NT2/D1 (cell line): ENCODE data around the gene AHRR.

Experiments used
- DNase-seq: peaks from one replicate; pipeline ENCODE4 v3.0.0-alpha.2; 2011; ENCODE audit warnings: low read depth, low spot score
- H3K27me3 ChIP-seq: 2 replicates; pipeline ENCODE4 v1.6.0; 2011; ENCODE audit warnings: mild to moderate bottlenecking; ENCODE audit not compliant: insufficient read length, insufficient read depth
- H3K36me3 ChIP-seq: 2 replicates; pipeline ENCODE4 v1.6.1; 2011; ENCODE audit warnings: mild to moderate bottlenecking, low read length, mixed read lengths; ENCODE audit not compliant: insufficient read depth, insufficient read length
- H3K4me1 ChIP-seq: 2 replicates; pipeline ENCODE4 v1.5.1; 2011; ENCODE audit not compliant: insufficient read depth, insufficient read length
- H3K4me3 ChIP-seq: 2 replicates; pipeline ENCODE4 v1.5.1; 2011; ENCODE audit warnings: low read depth; ENCODE audit not compliant: insufficient read length
- H3K9ac ChIP-seq: 2 replicates; pipeline ENCODE4 v1.6.0; 2011; ENCODE audit warnings: low read depth; ENCODE audit not compliant: insufficient read length
- H3K9me3 ChIP-seq: 2 replicates; pipeline ENCODE4 v1.5.1; 2011; ENCODE audit warnings: mild to moderate bottlenecking, low read length; ENCODE audit not compliant: insufficient read depth
- SUZ12 ChIP-seq: IDR thresholded peaks from 2 replicates; pipeline ENCODE4 v1.6.1; 2011; ENCODE audit not compliant: insufficient read length, insufficient read depth; ENCODE audit errors: extremely low read depth
- YY1 ChIP-seq: IDR thresholded peaks from 2 replicates; pipeline ENCODE4 v1.6.1; 2011; ENCODE audit not compliant: insufficient read length, insufficient read depth
- ZNF274 ChIP-seq: IDR thresholded peaks from 2 replicates; pipeline ENCODE4 v1.6.1; 2011; ENCODE audit warnings: mild to moderate bottlenecking, low read depth, low read length

AHRR gene

GRCh38 chr5:342501-343460, 21.3 kb downstream of the AHRR start:
- TF ChIP-seq ZNF274 (no peak), YY1 (no peak), SUZ12 (no peak)
- Histone ChIP-seq H3K4me1 (peaks cover 2% of the 10 kb centered on the region), H3K4me3 (no peak overlapping the region), H3K36me3 (no peaks in the 10 kb centered on the region), H3K27me3 (no peaks in the 10 kb centered on the region), H3K9ac (no peak overlapping the region), H3K9me3 (no peaks in the 10 kb centered on the region)
- DNase-seq = no peak

- Histone ChIP-seq H3K4me1 (peaks cover 2% of the 10 kb centered on the region), H3K36me3 (no peaks in the 10 kb centered on the region), H3K27me3 (no peaks in the 10 kb centered on the region), H3K9me3 (no peaks in the 10 kb centered on the region), H3K9ac (peak overlapping the region; percentile 44), H3K4me3 (peak overlapping the region; percentile 18)
- TF ChIP-seq SUZ12 (no peak), ZNF274 (no peak), YY1 (no peak)
- DNase-seq = no peak
Measured at GRCh38 chr5:343461-344401, 22.2 kb downstream of the AHRR start.

GRCh38 chr5:344668-345067, 23.2 kb downstream of the AHRR start:
- DNase-seq = no peak
- no peak overlapping the region for H3K9ac ChIP-seq
- H3K36me3 ChIP-seq = no peaks in the 10 kb centered on the region
- no peaks in the 10 kb centered on the region for H3K9me3 ChIP-seq
- peaks cover 2% of the 10 kb centered on the region for H3K4me1 ChIP-seq
- H3K4me3 ChIP-seq = no peak overlapping the region
- TF ChIP-seq ZNF274 (no peak), YY1 (no peak), SUZ12 (no peak)
- no peaks in the 10 kb centered on the region for H3K27me3 ChIP-seq

- Histone ChIP-seq H3K9ac (no peak overlapping the region), H3K36me3 (no peaks in the 10 kb centered on the region), H3K4me1 (peaks cover 2% of the 10 kb centered on the region), H3K4me3 (no peak overlapping the region), H3K27me3 (no peaks in the 10 kb centered on the region), H3K9me3 (no peaks in the 10 kb centered on the region)
- DNase-seq = no peak
- TF ChIP-seq YY1 (no peak), ZNF274 (no peak), SUZ12 (no peak)
Measured at GRCh38 chr5:345404-346195, 24.1 kb downstream of the AHRR start.

GRCh38 chr5:346229-346935, 24.9 kb downstream of the AHRR start:
- Histone ChIP-seq H3K27me3 (no peaks in the 10 kb centered on the region), H3K36me3 (no peaks in the 10 kb centered on the region), H3K4me1 (peaks cover 2% of the 10 kb centered on the region), H3K4me3 (no peak overlapping the region), H3K9ac (no peak overlapping the region), H3K9me3 (no peaks in the 10 kb centered on the region)
- no peak for DNase-seq
- TF ChIP-seq SUZ12 = no peak
- no peak for TF ChIP-seq ZNF274
- no peak for TF ChIP-seq YY1

GRCh38 chr5:347712-348284, 26.3 kb downstream of the AHRR start:
- Histone ChIP-seq H3K4me3 (no peak overlapping the region), H3K9ac (no peak overlapping the region), H3K27me3 (no peaks in the 10 kb centered on the region), H3K4me1 (peaks cover 2% of the 10 kb centered on the region), H3K9me3 (no peaks in the 10 kb centered on the region), H3K36me3 (no peaks in the 10 kb centered on the region)
- no peak for TF ChIP-seq ZNF274
- TF ChIP-seq YY1 = no peak
- no peak for TF ChIP-seq SUZ12
- no peak for DNase-seq
